ENCODE measurements around the gene DERA. TPM values are rescaled to one million over a fixed set of nuclear protein-coding genes. Genes with fewer than 3 reads are reported as not detected.
A peak's percentile ranks its signal among the peaks of the same experiment; 100 is the strongest.

Gene DERA
- total and polyA plus RNA-seq, 2 of the 13 experiments (the other 11 are each of a cell fraction or from before 2014, with no cell fraction given), result 24.0 to 51.3 TPM

DNA sequence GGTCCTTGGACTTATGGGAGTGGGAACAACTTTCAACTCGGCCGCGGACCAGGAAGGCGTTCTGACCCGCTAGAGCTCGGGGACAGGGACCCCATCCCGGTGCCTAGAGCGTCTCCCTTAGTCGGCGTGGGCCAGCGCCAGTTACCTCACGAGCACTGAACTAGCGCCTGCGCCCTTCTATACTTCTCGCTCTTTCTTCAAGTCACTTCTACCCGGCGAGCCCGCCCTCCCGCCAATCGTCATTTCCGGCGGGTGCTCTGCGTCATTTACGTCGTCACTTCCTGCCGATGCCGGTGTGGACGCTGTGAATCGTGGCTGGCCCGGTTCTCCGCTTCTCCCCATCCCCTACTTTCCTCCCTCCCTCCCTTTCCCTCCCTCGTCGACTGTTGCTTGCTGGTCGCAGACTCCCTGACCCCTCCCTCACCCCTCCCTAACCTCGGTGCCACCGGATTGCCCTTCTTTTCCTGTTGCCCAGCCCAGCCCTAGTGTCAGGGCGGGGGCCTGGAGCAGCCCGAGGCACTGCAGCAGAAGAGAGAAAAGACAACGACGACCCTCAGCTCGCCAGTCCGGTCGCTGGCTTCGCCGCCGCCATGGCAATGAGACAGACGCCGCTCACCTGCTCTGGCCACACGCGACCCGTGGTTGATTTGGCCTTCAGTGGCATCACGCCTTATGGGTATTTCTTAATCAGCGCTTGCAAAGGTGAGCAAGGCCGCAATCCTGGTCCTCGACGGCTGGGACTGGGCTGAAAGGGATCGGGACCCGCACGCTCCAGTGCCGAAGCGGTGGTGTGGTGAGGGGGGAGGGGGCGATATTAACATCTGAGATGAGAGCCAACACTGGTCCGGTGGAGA lies 28.8 kb upstream of the DERA start, which contains the start of gene STRAP (continued):
- TF ChIP-seq NR2C2 (CRISPR knock-in tag; IDR thresholded peaks at IDR 0.05; ENCODE audit: borderline replicate concordance) (peak; percentile 72; the same call in 1 of the 2 replicates), ZNF251 (CRISPR knock-in tag; IDR thresholded peaks at IDR 0.05) (no peak), PBX2 (CRISPR knock-in tag; IDR thresholded peaks at IDR 0.05) (no peak), ZNF225 (CRISPR knock-in tag; IDR thresholded peaks at IDR 0.05) (no peak), MEF2D (CRISPR knock-in tag; IDR thresholded peaks at IDR 0.05) (peak; percentile 45; the same call in 1 of the 2 replicates), ZNF766 (CRISPR knock-in tag; IDR thresholded peaks at IDR 0.05; ENCODE audit: borderline replicate concordance) (peak; percentile 89; the same call in 1 of the 2 replicates), KLF11 (CRISPR knock-in tag; IDR thresholded peaks at IDR 0.05) (no peak), CENPT (CRISPR knock-in tag; IDR thresholded peaks at IDR 0.05; ENCODE audit: low read depth) (0 out of 2 replicates have a peak, but pooled peaks have one; percentile 74), FOSL2 (CRISPR knock-in tag; IDR thresholded peaks at IDR 0.05) (peak; percentile 37), ZFP1 (CRISPR knock-in tag; IDR thresholded peaks at IDR 0.05) (no peak), FLYWCH1 (CRISPR knock-in tag; IDR thresholded peaks at IDR 0.05) (no peak), ZNF749 (CRISPR knock-in tag; IDR thresholded peaks at IDR 0.05; ENCODE audit: borderline replicate concordance) (0 out of 2 replicates have a peak, but pooled peaks have one; percentile 23), ZNF788 (CRISPR knock-in tag; IDR thresholded peaks at IDR 0.05; ENCODE audit: borderline replicate concordance) (peak; percentile 90; the same call in 1 of the 2 replicates), ZNF121 (CRISPR knock-in tag; IDR thresholded peaks at IDR 0.05) (no peak), CHD2 (IDR thresholded peaks at IDR 0.05; ENCODE audit: low read depth, low read length) (no peak), ZNF678 (CRISPR knock-in tag; IDR thresholded peaks at IDR 0.05) (0 out of 2 replicates have a peak, but pooled peaks have one; percentile 10), RELA (CRISPR knock-in tag; IDR thresholded peaks at IDR 0.05) (no peak), ZNF260 (CRISPR knock-in tag; IDR thresholded peaks at IDR 0.05; ENCODE audit: borderline replicate concordance, low read depth) (no peak), KMT2B (CRISPR knock-in tag; IDR thresholded peaks at IDR 0.05) (peak; percentile 96), DPF2 (CRISPR knock-in tag; IDR thresholded peaks at IDR 0.05; ENCODE audit: borderline replicate concordance, low read depth) (no peak)
- TF ChIP-seq, protein P1, sequence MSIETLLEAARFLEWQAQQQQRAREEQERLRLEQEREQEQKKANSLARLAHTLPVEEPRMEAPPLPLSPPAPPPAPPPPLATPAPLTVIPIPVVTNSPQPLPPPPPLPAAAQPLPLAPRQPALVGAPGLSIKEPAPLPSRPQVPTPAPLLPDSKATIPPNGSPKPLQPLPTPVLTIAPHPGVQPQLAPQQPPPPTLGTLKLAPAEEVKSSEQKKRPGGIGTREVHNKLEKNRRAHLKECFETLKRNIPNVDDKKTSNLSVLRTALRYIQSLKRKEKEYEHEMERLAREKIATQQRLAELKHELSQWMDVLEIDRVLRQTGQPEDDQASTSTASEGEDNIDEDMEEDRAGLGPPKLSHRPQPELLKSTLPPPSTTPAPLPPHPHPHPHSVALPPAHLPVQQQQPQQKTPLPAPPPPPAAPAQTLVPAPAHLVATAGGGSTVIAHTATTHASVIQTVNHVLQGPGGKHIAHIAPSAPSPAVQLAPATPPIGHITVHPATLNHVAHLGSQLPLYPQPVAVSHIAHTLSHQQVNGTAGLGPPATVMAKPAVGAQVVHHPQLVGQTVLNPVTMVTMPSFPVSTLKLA (IDR thresholded peaks at IDR 0.05), result no peak
- TF ChIP-seq, protein P2, sequence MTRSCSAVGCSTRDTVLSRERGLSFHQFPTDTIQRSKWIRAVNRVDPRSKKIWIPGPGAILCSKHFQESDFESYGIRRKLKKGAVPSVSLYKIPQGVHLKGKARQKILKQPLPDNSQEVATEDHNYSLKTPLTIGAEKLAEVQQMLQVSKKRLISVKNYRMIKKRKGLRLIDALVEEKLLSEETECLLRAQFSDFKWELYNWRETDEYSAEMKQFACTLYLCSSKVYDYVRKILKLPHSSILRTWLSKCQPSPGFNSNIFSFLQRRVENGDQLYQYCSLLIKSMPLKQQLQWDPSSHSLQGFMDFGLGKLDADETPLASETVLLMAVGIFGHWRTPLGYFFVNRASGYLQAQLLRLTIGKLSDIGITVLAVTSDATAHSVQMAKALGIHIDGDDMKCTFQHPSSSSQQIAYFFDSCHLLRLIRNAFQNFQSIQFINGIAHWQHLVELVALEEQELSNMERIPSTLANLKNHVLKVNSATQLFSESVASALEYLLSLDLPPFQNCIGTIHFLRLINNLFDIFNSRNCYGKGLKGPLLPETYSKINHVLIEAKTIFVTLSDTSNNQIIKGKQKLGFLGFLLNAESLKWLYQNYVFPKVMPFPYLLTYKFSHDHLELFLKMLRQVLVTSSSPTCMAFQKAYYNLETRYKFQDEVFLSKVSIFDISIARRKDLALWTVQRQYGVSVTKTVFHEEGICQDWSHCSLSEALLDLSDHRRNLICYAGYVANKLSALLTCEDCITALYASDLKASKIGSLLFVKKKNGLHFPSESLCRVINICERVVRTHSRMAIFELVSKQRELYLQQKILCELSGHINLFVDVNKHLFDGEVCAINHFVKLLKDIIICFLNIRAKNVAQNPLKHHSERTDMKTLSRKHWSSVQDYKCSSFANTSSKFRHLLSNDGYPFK (CRISPR knock-in tag; IDR thresholded peaks at IDR 0.05; ENCODE audit: borderline replicate concordance), result peak; percentile 72; the same call in 1 of the 2 replicates
- TF ChIP-seq, protein P3, sequence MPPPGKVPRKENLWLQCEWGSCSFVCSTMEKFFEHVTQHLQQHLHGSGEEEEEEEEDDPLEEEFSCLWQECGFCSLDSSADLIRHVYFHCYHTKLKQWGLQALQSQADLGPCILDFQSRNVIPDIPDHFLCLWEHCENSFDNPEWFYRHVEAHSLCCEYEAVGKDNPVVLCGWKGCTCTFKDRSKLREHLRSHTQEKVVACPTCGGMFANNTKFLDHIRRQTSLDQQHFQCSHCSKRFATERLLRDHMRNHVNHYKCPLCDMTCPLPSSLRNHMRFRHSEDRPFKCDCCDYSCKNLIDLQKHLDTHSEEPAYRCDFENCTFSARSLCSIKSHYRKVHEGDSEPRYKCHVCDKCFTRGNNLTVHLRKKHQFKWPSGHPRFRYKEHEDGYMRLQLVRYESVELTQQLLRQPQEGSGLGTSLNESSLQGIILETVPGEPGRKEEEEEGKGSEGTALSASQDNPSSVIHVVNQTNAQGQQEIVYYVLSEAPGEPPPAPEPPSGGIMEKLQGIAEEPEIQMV (CRISPR knock-in tag; IDR thresholded peaks at IDR 0.05; ENCODE audit: low read depth), result peak; percentile 58; the same call in 1 of the 2 replicates

Measured in HepG2 (cell line).